A673 (cell line): ENCODE measurements around the gene CIDEC.

Source experiments
- EZH2 ChIP-seq: fragments of 200-600 bp; sonication (generic); IDR thresholded peaks from 2 replicates; pipeline ENCODE4 v1.6.1; 2017; ENCODE audit warnings: borderline replicate concordance, low read depth, mild to moderate bottlenecking, mixed read lengths, antibody characterized with exemption, low read length; ENCODE audit not compliant: poor library complexity, severe bottlenecking
- TF ChIP-seq, protein P1 (sequence below): fragments of 300-800, 200-600 bp; sonication (generic); conservative IDR thresholded peaks from 2 replicates; pipeline ENCODE4 v1.5.1; 2017; ENCODE audit warnings: low read depth, mild to moderate bottlenecking, antibody characterized with exemption, low read length, moderate library complexity, mixed read lengths

DNA sequence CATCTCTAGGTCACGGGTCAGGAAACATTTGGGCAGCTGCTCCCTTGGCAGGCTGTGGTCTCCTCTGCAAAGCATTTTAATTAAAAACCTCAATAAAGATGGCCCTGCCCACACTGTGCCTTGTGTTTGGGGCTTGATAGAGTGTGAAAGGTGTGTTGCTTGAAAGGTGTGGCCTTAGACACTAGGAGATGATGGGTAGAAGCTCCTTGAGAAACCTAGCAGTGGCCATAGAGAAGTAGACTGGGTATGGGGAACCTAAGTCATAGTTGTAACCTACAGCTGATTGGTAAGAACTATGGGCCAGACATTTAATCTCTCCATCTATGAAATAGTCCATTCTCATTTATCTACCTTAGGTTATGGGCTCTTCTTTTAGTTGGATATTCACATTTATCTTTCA is 13.7 kb upstream of the CIDEC start:
- TF ChIP-seq, protein P1, sequence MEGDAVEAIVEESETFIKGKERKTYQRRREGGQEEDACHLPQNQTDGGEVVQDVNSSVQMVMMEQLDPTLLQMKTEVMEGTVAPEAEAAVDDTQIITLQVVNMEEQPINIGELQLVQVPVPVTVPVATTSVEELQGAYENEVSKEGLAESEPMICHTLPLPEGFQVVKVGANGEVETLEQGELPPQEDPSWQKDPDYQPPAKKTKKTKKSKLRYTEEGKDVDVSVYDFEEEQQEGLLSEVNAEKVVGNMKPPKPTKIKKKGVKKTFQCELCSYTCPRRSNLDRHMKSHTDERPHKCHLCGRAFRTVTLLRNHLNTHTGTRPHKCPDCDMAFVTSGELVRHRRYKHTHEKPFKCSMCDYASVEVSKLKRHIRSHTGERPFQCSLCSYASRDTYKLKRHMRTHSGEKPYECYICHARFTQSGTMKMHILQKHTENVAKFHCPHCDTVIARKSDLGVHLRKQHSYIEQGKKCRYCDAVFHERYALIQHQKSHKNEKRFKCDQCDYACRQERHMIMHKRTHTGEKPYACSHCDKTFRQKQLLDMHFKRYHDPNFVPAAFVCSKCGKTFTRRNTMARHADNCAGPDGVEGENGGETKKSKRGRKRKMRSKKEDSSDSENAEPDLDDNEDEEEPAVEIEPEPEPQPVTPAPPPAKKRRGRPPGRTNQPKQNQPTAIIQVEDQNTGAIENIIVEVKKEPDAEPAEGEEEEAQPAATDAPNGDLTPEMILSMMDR = no peak
- TF ChIP-seq EZH2 = no peak
